ENCODE measurements around the gene NT5C3B. TPM values are rescaled to one million over a fixed set of nuclear protein-coding genes. Genes with fewer than 3 reads are reported as not detected.
A peak's percentile ranks its signal among the peaks of the same experiment; 100 is the strongest.

The NT5C3B gene
- total RNA-seq, 1 donor from 2014 or later, result 22.8 TPM

- DNase-seq (ENCODE audit: low spot score), result no peak
- intact Hi-C loops (cut with DNase I), result loop anchor here (10.0 kb wide), 1 partner anchor 51 kb away; the partner anchor contains the start of gene KLHL11
These were observed 22.3 kb downstream of the NT5C3B start for GRCh38 chr17:41813699-41814124.

- intact Hi-C loops (cut with DNase I), result loop anchor here (10.0 kb wide), 1 partner anchor 52 kb away; the partner anchor contains the start of gene KLHL11
- DNase-seq (ENCODE audit: low spot score), result no peak
These were observed 22.8 kb downstream of the NT5C3B start for GRCh38 chr17:41813152-41813680.

GRCh38 chr17:41812381-41813151, 23.5 kb downstream of the NT5C3B start, which contains the start of gene FKBP10:
TSS of gene FKBP10 (plus strand) at chr17:41813004. CDS start at chr17:41813035, 31 bp downstream.
- intact Hi-C loops (cut with DNase I), result loop anchor here (10.0 kb wide), 1 partner anchor 52 kb away; the partner anchor contains the start of gene KLHL11
- peak; percentile 82 for DNase-seq (ENCODE audit: low spot score)

- peak; percentile 83 for DNase-seq (ENCODE audit: low spot score)
- intact Hi-C loops (cut with DNase I), result loop anchor here (10.0 kb wide), 1 partner anchor 53 kb away; the partner anchor contains the start of gene KLHL11
These were observed 24.3 kb downstream of the NT5C3B start, which contains the start of gene P3H4 for GRCh38 chr17:41811549-41812380. TSS of gene P3H4 (minus strand) at chr17:41811949. CDS start at chr17:41811915, 34 bp downstream.

DNA sequence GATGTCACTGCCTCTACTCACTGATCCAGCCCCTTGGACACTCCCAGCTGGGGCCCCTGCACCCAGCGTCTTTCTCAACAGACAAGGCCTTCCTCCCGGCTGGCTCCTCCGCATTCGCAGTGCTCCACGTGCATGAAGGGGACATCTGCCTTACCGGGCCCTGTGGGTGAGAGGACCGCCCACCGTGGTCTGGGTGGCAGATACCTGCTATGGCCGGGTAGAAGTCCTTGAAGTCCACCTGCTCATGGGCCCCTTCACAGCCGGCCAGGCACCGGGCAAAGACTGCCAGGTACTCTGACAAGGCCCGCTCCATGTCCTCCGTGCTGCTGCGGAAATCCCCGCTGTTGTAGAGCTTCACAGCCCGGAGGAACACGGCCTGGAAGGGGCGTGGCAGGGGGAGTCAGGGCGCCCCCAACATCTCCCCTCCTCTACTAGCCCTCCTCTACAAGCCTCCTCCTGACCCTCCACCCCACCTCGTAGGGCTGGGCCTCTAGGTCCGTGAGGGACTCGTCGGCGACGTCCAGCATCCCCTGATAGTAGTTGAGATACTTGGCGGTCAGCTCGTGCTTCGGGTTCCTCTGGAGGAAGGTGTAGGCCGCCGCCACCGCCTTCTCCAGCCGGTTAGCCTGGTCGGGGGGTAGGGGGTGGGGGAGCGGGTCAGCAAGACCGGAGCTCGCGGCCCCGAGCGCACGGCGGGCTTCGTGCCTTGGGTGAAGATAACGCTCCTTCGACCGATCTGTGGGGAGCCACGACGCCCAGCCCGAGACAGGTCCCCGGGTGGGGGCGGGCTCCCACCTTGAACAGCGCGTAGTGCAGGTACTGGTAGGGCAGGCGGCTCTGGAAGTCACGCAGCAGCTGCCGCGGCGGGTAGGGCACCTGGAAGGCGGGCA, 25.1 kb downstream of the NT5C3B start:
- no peak for DNase-seq (ENCODE audit: low spot score)

DNA sequence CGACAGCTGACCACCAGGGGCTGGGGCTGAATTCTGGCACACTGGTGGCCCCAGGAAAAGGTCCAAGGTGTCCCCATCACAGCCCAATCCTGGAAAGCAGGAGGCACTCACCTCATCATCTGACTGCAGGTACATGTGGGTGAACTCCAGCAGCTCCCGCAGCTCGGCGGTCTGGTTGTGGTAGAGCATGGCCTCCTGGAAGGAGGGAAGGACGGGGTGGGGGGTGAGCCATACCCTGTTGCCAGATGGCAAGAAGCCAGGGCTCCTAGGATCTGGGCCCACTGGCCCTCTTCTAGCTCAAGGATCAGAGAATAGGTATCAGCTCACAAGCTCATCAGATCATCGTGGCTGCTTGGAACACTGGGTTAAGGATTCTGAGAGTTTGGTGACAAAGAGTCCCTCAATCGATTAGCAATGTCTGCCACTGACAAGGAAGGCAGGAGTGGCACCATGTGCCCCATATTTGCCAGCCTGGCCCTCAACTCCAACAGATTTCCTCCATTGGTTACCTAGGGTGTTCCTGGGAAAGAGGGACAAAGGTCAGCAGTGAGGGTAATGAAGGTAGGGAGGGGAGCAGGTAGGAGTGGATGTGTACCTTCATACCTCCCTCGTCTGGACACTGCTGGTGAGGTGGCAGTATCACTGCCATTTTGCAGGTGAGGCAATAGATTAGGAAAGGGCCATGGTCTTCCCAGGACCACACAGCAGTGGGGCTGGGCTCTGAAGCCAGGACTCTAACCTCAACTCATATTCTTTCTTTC, 29.2 kb downstream of the NT5C3B start:
- intact Hi-C loops (cut with DNase I), result no loop called here
- no peak for DNase-seq (ENCODE audit: low spot score)

More for the DNA sequence above, 25.1 kb downstream of the NT5C3B start:
- intact Hi-C loops (cut with DNase I), result loop anchor here (10.0 kb wide), 1 partner anchor 54 kb away; the partner anchor contains the start of gene KLHL11

- no peak for DNase-seq (ENCODE audit: low spot score)
- intact Hi-C loops (cut with DNase I), result no loop called here
These were observed 32.7 kb downstream of the NT5C3B start for GRCh38 chr17:41803049-41804020.

DNA sequence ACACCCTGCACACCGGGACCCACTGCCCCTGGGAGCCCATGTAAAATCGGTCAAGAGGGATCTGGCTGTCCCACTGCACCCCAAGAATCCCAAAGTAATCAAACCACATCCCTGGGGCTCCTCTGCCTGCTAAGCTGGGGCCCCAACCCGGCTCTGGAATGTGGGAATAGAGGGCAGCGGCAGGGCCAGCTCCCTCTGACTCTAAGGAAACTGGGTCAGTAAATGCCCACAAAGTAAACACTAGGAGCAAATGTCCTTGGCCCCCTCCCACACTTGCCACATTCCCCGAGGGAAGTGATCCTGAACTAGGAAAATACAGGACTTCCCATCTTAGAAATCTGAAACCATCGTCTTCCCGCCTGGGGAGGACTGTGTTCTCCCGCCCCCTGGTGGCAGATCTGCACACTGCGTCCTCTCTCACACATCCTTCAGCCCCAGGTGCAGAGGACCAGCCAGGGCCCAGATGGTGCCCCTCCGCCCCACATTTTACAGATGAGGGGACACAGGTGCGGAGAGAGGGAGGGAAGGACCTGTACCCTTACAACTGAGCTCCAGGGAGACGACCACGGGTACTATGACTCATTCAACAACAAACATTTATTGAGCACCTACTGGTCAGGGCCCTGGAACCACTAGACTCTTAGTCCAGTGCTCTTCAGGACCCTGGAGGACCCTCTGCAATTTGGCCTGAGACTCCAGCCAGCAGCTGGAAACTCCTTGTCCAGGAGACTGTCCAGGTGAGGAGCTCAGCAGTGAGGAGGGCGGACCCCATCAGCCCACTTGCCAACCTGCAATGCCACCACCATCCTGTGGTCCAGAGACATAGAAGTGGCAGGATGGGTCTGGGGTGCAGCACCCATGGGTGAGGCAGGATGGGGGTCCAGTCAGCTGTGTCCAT, 34.4 kb downstream of the NT5C3B start:
- DNase-seq (ENCODE audit: low spot score), result peak; percentile 89
- intact Hi-C loops (cut with DNase I), result loop anchor here (1.0 kb wide), 2 partner anchors 24 to 64 kb away; no protein-coding TSS in a partner anchor

DNA sequence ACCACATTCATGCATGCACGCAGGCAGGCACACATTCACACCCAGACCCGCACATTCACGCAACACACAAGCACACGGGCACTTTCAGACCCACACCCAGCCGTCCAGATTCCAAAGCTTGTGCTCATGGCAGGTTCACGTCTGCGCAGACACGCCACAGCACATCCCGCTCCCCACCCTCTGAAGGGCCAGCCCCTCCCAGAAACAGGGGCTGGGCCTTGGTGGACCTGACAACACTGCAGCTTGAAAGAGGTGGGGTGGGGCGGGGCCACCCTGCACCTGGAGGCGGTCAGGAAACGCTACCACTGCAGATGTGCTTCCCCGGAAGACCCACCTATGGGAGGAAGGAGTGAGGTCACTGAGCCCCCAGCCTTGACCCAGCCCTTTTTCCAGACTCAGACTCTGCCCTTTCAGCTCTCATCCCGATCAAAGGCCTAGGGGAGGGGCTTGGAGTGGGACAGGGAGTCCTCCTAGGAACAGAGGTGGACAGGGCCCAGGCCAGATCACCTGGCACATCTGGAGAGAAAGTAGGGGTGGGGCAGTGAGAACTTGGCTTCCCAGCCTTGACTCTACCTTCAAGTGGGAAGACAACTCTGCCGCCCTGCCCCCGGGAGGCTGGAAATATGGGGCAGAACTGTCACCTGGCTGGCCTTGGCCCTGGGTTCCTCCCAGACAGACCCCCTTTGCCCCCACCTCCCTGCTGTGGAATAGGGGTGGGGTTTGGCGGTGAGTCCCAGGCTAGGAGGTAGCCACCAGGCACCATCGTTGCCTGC, 35.2 kb downstream of the NT5C3B start:
- DNase-seq (ENCODE audit: low spot score), result no peak
- intact Hi-C loops (cut with DNase I), result loop anchor here (1.0 kb wide), 2 partner anchors 23 to 63 kb away; no protein-coding TSS in a partner anchor

DNA sequence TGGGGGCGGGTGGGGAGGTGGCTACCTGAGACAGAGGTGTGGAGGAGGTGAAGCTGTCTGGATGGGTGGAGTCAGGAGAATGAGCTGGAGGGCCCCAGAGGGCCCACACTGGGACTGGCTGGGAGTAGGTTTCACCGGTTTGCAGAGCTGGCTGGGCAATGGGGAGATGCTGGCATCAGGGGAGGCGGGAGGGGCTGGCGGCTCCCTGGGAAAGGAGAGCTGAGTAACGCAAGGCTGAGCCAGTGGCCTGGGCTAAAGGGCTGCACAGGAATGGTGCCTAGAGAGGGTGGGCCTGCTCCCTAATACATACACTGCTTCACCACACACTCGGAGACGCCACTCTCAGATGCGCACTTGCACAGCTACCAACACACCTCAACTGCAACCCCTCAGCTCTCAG, 36.7 kb downstream of the NT5C3B start:
- intact Hi-C loops (cut with DNase I), result no loop called here
- DNase-seq (ENCODE audit: low spot score), result no peak

GRCh38 chr17:41797377-41797776, 38.7 kb downstream of the NT5C3B start:
- DNase-seq (ENCODE audit: low spot score), result no peak
- intact Hi-C loops (cut with DNase I), result no loop called here

GRCh38 chr17:41796121-41796895, 39.7 kb downstream of the NT5C3B start:
- no peak for DNase-seq (ENCODE audit: low spot score)
- intact Hi-C loops (cut with DNase I), result no loop called here

- intact Hi-C loops (cut with DNase I), result no loop called here
- DNase-seq (ENCODE audit: low spot score), result no peak
These were observed 41.5 kb downstream of the NT5C3B start for GRCh38 chr17:41794540-41794975.

- no peak for DNase-seq (ENCODE audit: low spot score)
- intact Hi-C loops (cut with DNase I), result no loop called here
These were observed 42.1 kb downstream of the NT5C3B start for GRCh38 chr17:41793784-41794539.

Data from cardiac septum (tissue), 1 donor.